Stimulated activated naive B cell treated with anti-CD40 and anti-IgM and Interleukin-4, amounts not matched to agents 10 μg/mL and 1 μg/mL and 100 μg/mL, for 72 hours (primary cell): ENCODE data around the gene GPR42.
A peak's percentile ranks its signal among the peaks of the same experiment; 100 is the strongest.
"Not testable (repeated sequence)": the region's sequence is repeated elsewhere in the genome, so short reads cannot be mapped to it uniquely, and the experiment has no call there.

Source experiments
- ATAC-seq, 2 donors: fragments of 150-1000 bp; cut with Tn5 transposase; replicated peaks; 2 replicates each; pipeline ENCODE4 v1.10.0; 2021; ENCODE audit warnings: moderate library complexity in 1 of 2
- DNase-seq: peaks from one replicate; pipeline ENCODE4 v3.0.0; 2021
- H3K27ac Mint-ChIP-seq: one replicate; pipeline ENCODE4 v1.8.0; 2022; ENCODE audit warnings: mild to moderate bottlenecking, mixed read lengths
- H3K27me3 Mint-ChIP-seq, 2 donors: one replicate each; pipeline ENCODE4 v1.8.0; 2022; ENCODE audit warnings: mixed read lengths in 2 of 2
- H3K36me3 Mint-ChIP-seq, 2 donors: one replicate each; pipeline ENCODE4 v1.8.0; 2022; ENCODE audit warnings: mixed read lengths in 2 of 2, mild to moderate bottlenecking in 1 of 2
- H3K4me1 Mint-ChIP-seq, 2 donors: one replicate each; pipeline ENCODE4 v1.8.0; 2022; ENCODE audit warnings: mixed read lengths in 2 of 2, mild to moderate bottlenecking in 1 of 2
- H3K4me3 Mint-ChIP-seq, 2 donors: one replicate each; pipeline ENCODE4 v1.8.0; 2022; ENCODE audit warnings: mild to moderate bottlenecking in 2 of 2, mixed read lengths in 2 of 2, moderate library complexity in 1 of 2
- H3K9me3 Mint-ChIP-seq, 2 donors: one replicate each; pipeline ENCODE4 v1.8.0; 2022; ENCODE audit warnings: mixed read lengths in 2 of 2, mild to moderate bottlenecking in 1 of 2

Gene GPR42

DNA sequence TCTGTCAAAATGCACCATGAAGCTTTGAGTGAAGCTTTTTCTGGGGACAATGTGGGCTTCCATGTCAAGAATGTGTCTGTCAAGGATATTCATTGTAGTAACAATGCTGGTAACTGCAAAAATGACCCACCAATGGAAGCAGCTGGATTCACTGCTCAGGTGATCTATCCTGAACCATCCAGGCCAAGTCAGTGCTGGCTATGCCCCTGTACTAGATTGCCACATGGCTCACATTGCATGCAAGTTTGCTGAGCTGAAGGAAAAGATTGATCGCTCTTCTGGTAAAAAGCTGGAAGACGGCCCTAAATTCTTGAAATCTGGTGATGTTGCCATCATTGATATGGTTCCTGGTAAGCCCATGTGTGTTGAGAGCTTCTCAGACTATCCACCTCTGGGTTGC lies 12.7 kb downstream of the GPR42 start:
- H3K4me3 Mint-ChIP-seq: no peak overlapping the region
- peaks cover 5 to 6% of the 10 kb centered on the region in 2 donors for H3K9me3 Mint-ChIP-seq
- peaks cover 0 to 3% of the 10 kb centered on the region in 2 donors for H3K4me1 Mint-ChIP-seq

DNA sequence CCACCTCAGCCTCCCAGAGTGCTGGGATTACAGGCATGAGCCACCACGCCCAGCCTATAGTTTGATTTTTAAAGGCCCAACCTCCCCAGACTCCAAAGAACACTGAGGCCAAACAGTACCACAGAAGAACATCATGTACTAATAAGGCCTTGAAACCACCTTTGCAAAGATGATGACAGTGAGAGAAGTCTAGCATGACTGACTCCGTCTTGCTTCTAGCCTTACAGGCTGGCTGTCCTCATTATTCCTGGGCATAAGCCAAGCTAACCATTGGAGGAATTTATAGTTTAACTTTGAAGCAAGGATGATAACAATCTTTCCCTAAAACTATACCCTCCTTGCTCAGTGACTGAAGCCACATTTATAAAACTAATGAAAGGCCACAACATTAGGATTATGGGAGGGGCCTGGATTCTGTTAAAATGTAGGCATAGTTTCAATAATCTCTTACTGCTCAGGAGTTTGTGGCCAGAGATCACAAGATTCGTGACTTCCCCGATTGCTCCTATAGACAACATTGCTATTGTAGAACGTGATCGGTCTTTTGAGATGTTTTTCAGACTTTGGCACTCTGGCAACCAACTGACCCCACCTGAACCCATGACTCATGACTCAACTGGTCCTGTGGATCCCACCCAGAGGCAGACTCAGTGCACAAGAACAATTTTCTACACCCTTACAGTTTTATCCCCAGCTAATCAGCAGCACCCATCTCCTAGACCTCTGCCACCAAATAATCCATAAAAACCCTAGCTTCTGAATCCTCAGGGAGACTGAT lies 17.6 kb downstream of the GPR42 start:
- DNase-seq (no peak), ATAC-seq (no peak)
- peaks cover 4 to 6% of the 10 kb centered on the region in 2 donors for H3K27me3 Mint-ChIP-seq
- H3K27ac Mint-ChIP-seq: no peak overlapping the region
- H3K4me1 Mint-ChIP-seq: no peaks in the 10 kb centered on the region
- H3K36me3 Mint-ChIP-seq: peaks cover 4 to 5% of the 10 kb centered on the region in 2 donors
- H3K4me3 Mint-ChIP-seq: no peak overlapping the region
- H3K9me3 Mint-ChIP-seq: peaks cover 4 to 5% of the 10 kb centered on the region in 2 donors

More for the DNA sequence above, 12.7 kb downstream of the GPR42 start:
- ATAC-seq (no peak), DNase-seq (no peak)
- peaks cover 4 to 5% of the 10 kb centered on the region in 2 donors for H3K36me3 Mint-ChIP-seq
- peaks cover 16 to 18% of the 10 kb centered on the region in 2 donors for H3K27me3 Mint-ChIP-seq
- no peak overlapping the region for H3K27ac Mint-ChIP-seq

DNA sequence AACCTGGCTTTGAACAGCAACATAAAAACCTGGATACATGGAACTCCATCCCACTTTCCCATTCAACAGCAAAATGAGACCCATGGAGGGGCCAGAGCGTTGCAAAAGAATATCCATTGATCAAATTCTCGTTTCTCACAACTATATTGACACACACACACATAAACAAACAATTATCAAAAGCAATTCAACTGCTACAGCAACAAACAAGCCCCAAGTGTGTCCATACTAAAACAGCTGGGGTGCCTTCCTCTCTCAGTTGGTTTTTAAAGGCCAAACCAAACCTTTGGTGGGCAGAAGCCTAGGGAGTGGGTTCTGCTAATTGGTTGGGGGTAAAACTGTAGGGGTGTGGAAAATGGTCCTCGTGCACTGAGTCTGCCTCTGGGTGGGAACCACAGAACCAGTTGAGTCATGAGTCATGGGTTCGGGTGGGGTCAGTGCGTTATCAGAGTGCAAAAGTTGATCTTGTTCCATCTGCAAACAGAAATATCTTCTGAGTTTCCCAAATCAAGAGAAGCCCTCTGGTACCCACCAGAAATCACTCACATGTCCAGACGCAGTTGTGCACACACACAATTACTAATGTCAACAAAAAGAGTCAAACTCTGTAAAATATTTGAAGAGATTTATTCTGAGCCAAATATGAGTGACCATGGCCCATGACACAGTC lies 18.5 kb downstream of the GPR42 start:
- no peak for ATAC-seq
- no peak for DNase-seq
- H3K36me3 Mint-ChIP-seq: peaks cover 4 to 5% of the 10 kb centered on the region in 2 donors
- H3K4me1 Mint-ChIP-seq: no peaks in the 10 kb centered on the region
- no peak overlapping the region for H3K4me3 Mint-ChIP-seq
- H3K9me3 Mint-ChIP-seq: peaks cover 4 to 5% of the 10 kb centered on the region in 2 donors
- no peak overlapping the region for H3K27ac Mint-ChIP-seq
- H3K27me3 Mint-ChIP-seq: peaks cover 4 to 6% of the 10 kb centered on the region in 2 donors

DNA sequence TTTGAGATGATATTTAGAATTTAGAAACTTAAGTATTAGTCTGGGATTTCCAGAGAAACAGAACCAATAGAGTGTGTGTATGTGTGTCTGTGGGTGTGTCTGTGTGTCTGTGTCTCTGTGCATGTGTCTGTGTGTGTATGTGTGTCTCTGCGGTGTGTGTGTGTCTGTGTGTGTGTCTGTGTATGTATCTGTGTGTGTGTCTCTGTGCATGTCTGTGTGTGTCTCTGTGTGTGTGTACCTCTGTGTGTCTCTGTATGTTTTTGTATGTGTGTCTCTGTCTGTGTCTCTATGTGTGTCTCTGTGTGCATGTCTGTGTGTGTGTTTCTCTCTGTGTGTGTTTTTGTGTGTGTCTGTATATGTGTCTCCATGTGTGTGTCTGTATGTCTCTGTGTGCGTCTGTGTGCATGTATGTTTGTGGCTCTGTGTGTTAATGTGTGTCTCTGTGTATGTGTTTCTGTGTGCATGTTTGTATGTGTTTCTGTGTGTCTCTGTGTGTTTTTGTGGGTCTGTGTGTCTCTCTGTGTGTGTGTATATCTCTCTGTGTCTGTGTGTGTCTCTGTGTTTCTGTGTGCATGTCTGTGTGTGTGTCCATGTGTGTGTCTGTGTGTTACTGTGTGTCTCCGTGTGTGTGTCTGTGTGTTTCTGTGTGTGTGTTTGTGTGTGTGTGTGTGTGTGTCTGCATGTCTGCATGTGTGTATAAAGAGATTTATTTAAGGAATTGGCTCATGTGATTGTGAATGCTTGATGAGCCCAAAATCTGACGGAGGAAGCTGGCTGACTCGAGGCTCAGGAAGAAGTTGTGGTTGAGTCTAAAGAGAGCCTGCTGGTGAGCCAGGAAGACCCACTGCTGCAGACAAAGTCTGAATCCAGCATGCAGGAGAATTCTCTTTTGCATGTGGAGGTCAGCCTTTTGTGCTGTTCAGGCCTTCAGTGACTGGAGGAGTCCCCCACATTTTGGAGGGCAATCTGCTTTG lies 22.2 kb downstream of the GPR42 start:
- H3K27me3 Mint-ChIP-seq: no peaks in the 10 kb centered on the region
- H3K4me3 Mint-ChIP-seq: no peak overlapping the region
- no peak overlapping the region for H3K27ac Mint-ChIP-seq
- ATAC-seq (no peak), DNase-seq (no peak)
- no peaks in the 10 kb centered on the region for H3K9me3 Mint-ChIP-seq
- no peaks in the 10 kb centered on the region for H3K4me1 Mint-ChIP-seq
- no peaks in the 10 kb centered on the region for H3K36me3 Mint-ChIP-seq

DNA sequence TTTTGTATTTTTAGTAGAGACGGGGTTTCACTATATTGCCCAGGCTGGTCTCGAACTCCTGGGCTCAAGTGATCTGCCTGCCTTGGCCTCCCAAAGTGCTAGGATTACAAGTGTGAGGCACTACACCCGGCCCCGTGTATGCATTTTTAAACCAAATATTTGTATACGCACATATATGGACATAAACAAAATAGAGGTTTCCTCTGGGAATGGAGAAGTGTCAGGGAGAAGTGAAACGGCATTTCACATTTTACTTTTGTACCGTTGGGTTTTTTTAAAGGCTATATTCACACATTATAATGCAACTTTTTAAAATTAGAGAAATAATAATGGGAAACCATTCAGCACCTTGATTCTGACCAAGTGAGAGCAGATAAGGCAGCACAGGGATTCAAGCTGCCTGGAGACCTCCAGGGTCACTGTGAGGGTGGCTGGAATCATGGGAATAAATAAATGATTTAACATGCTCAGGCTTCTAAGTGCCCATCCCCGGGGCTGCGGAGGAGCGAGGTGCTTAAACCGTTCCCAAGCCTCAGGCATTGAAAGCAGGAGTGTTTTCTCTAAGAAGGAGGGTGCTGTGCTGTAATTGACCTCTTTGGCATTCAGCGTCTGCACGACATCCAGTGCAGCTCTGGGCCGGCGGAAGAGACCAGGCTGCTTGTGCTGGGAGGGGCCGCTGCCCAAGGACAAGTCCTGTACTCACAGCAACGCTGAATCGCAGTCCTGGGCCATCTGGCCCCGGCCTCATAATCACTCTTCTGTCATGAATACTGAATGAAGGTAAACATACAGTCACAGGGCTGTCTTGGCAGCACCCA lies 24.7 kb downstream of the GPR42 start:
- DNase-seq (no peak), ATAC-seq (no peak)
- no peak overlapping the region for H3K27ac Mint-ChIP-seq
- no peaks in the 10 kb centered on the region for H3K9me3 Mint-ChIP-seq
- no peaks in the 10 kb centered on the region for H3K36me3 Mint-ChIP-seq
- H3K4me3 Mint-ChIP-seq: no peak overlapping the region
- peaks cover 0 to 2% of the 10 kb centered on the region in 2 donors for H3K4me1 Mint-ChIP-seq
- peaks cover 10 to 17% of the 10 kb centered on the region in 2 donors for H3K27me3 Mint-ChIP-seq

DNA sequence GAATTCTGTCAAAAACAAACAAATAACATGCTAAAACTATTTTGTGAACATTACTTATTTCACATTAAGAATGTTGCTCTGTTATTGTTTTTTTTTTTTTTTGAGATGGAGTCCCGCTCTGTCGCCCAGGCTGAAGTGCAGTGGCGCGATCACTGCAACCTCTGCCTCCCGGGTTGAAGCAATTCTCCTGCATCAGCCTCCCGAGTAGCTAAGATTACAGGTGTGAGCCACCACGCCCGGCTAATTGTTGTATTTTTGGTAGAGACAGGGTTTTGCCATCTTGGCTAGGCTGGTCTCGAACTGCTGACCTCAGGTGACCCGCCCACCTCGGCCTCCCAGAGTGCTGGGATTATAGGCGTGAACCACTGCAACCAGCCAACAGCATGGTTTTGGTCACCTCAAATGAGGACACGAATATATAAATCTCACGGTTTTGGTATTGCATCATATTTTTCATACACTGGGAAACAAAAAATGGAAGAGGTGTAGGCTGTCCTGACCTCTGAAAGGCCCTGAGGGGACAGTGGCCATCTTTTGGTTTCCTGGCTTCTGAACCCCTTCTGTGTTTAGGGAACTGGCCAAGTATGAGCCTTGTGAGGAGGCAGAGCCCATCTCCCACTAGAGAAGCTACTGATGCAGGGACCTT lies 25.5 kb downstream of the GPR42 start:
- no peak for DNase-seq
- H3K4me1 Mint-ChIP-seq: peaks cover 2% of the 10 kb centered on the region in 2 donors
- no peaks in the 10 kb centered on the region for H3K9me3 Mint-ChIP-seq
- H3K27me3 Mint-ChIP-seq: peaks cover 10 to 17% of the 10 kb centered on the region in 2 donors
- no peak overlapping the region for H3K27ac Mint-ChIP-seq
- no peak overlapping the region for H3K4me3 Mint-ChIP-seq
- H3K36me3 Mint-ChIP-seq: no peaks in the 10 kb centered on the region
- ATAC-seq: no peak

DNA sequence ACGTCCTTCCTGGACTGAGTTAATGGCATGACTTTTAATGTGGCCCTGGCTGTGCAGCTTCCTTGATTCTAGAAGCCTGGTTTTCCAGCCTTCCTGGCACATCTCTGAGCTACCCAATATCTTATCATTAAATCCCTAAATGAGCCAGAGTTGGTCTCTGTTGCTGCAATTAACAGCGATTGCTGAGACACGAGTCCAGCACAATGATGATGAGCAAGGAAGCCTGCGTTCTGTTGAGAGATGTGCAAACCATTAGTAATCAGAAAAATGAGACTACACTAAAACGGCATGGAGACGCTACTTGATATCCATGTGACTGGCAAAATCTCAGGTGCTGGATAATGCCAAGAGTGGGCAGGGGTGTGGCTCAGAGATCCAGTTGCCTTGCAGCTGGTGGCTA lies 26.2 kb downstream of the GPR42 start:
- H3K27me3 Mint-ChIP-seq: peaks cover 10 to 17% of the 10 kb centered on the region in 2 donors
- DNase-seq (no peak), ATAC-seq (no peak)
- H3K9me3 Mint-ChIP-seq: no peaks in the 10 kb centered on the region
- H3K4me1 Mint-ChIP-seq: peaks cover 2 to 7% of the 10 kb centered on the region in 2 donors
- H3K27ac Mint-ChIP-seq: no peak overlapping the region
- H3K4me3 Mint-ChIP-seq: no peak overlapping the region
- H3K36me3 Mint-ChIP-seq: no peaks in the 10 kb centered on the region

DNA sequence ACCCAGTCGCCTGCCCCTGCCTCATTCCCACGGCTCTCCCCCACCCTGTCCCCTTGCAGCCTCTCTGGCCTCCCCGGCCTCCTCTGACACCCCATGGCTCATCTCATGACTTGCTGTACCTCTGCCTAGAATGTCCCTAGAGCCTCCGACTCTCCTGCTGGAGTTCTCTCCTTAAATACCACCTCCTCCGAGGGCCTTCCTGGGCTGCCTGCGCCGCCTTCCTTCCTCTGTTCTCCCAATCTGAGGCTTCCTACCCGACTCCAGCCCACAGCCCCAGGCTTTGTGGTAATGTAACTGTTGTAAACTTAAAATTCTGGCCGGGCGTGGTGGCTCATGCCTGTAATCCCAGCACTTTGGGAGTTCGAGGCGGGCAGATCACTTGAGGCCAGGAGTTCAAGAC lies 27.7 kb downstream of the GPR42 start:
- Mint-ChIP-seq H3K4me3 (no peak overlapping the region), H3K9me3 (no peaks in the 10 kb centered on the region), H3K4me1 (peaks cover 2 to 7% of the 10 kb centered on the region in 2 donors), H3K27ac (no peak overlapping the region), H3K36me3 (no peaks in the 10 kb centered on the region), H3K27me3 (peaks cover 10 to 17% of the 10 kb centered on the region in 2 donors)
- DNase-seq: no peak
- ATAC-seq: no peak

DNA sequence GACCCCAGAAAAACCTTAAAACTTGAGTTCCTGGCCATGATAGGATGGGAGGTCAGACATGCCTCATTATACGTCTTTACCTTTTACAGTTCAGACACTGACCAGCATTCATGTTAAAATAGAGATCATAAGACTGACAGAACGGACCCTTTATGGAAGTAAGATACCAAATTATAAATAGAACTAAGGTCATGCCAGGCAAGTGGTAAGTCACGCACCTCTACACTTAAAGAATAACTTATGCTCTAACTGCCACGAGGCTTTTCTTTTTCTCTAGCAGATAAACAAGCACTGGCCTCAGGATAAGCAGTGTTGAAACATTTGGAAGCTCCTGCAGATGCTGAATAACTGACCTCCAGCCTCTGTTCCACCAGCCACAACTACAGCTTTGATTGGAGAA lies 28.4 kb downstream of the GPR42 start:
- no peak for ATAC-seq
- DNase-seq: no peak
- Mint-ChIP-seq H3K27me3 (peaks cover 10 to 17% of the 10 kb centered on the region in 2 donors), H3K27ac (no peak overlapping the region), H3K4me1 (peaks cover 2 to 10% of the 10 kb centered on the region in 2 donors), H3K4me3 (no peak overlapping the region), H3K9me3 (no peaks in the 10 kb centered on the region), H3K36me3 (no peaks in the 10 kb centered on the region)

DNA sequence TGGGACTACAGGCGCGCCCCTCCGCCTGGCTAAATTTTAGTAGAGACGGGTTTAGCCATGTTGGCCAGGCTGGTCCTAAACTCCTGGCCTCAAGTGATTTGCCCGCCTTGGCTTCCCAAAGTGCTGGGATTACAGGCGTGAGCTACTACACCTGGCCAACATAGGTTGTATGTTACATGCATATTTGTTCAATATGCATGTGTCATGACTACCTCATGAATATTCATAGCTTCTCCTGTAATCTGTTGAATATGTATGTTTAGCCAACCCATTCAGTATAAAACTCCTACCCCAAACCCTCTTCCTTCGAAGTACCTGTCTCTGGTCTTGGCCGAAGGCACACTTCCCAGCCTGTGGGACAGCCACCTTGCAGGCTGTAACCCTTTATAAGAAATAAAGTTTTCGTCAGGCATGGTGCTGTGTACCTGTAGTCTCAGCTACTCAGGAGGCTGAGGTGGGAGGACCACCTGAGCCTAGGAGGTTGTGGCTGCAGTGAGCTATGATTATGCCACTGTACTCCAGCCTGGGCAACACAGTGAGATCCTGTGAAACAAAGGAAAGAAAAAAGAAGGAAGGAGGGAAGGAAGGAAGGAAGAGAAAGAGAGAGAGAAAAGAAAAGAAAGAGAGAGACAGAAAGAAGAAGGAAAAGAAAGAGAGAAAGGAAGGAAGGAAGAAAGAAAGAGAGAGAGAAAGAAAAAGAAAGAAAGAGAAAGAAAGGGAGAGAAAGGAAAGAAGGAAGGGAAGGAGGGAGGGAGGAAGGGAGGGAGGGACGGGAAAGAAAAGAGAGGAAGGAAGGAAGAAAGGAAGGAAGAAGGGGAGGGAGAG lies 29.3 kb downstream of the GPR42 start:
- peaks cover 10 to 17% of the 10 kb centered on the region in 2 donors for H3K27me3 Mint-ChIP-seq
- peaks cover 5 to 19% of the 10 kb centered on the region in 2 donors for H3K4me1 Mint-ChIP-seq
- H3K4me3 Mint-ChIP-seq: no peak overlapping the region
- H3K9me3 Mint-ChIP-seq: no peaks in the 10 kb centered on the region
- no peak for ATAC-seq
- no peaks in the 10 kb centered on the region for H3K36me3 Mint-ChIP-seq
- DNase-seq: no peak
- peak overlapping the region; percentile 52 for H3K27ac Mint-ChIP-seq

DNA sequence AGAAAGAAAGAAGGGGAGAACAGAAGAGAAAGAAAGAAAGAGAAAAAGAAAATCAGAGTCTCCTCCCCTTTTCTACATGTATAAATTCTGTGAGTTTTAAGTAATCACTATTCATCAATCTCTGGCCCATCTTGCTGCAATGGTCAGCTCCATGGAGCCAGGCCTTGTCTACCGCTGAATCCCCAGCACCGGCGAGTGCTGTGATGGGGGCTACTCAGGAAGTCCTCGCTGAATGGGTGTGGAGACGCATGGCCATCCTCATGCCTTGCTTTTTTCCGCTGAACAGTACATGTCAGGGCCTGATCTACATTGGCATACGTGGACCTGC lies 29.9 kb downstream of the GPR42 start:
- DNase-seq (no peak), ATAC-seq (no peak)
- Mint-ChIP-seq H3K36me3 (no peaks in the 10 kb centered on the region), H3K27ac (no peak overlapping the region), H3K4me3 (no peak overlapping the region), H3K9me3 (no peaks in the 10 kb centered on the region), H3K4me1 (peaks cover 9 to 24% of the 10 kb centered on the region in 2 donors), H3K27me3 (peaks cover 10 to 19% of the 10 kb centered on the region in 2 donors)

DNA sequence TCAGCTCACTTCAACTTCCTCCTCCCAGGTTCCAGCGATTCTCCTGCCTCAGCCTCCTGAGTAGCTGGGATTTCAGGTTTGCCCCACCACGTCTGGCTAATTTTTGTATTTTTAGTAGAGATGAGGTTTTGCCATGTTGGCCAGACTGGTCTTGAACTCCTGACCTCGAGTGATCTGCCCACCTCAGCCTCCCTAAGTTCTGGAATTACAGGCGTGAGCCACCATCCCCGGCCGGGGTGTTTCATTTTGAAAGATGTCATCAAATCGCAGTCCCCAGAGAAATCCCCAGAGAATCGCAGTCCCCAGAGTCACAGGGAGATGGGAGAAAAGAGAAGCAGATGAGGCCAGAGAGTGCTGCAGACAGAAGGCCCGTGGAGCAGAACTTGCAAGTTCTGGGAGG lies 30.5 kb downstream of the GPR42 start:
- not testable (repeated sequence) for H3K36me3 Mint-ChIP-seq, H3K9me3 Mint-ChIP-seq, H3K4me3 Mint-ChIP-seq, H3K27ac Mint-ChIP-seq, ATAC-seq
- Mint-ChIP-seq H3K27me3 (peaks cover 10 to 23% of the 10 kb centered on the region in 2 donors), H3K4me1 (peaks cover 10 to 31% of the 10 kb centered on the region in 2 donors)
- DNase-seq: peak; percentile 19
